NCI-H345 (cell line): Measurements from ENCODE around the gene ABHD17C.

Source experiments
- DNase-seq: peaks from one replicate; lab custom pipeline; 2025; lab: John Stamatoyannopoulos, UW

ABHD17C gene

GRCh38 chr15:80689716-80690115, 5.4 kb upstream of the ABHD17C start:
- no peak for DNase-seq

- DNase-seq = no peak
Observed at GRCh38 chr15:80691575-80691974, 3.5 kb upstream of the ABHD17C start.

GRCh38 chr15:80693682-80694610, 1.2 kb upstream of the ABHD17C start:
- no peak for DNase-seq

GRCh38 chr15:80694611-80695098, 455 bp upstream of the ABHD17C start:
- DNase-seq = peak; percentile 66

GRCh38 chr15:80695911-80696661, 976 bp downstream of the ABHD17C start:
- no peak for DNase-seq

GRCh38 chr15:80697075-80697685, 2.1 kb downstream of the ABHD17C start:
- DNase-seq = no peak

- DNase-seq = no peak
Observed at GRCh38 chr15:80698676-80699075, 3.6 kb downstream of the ABHD17C start.

- DNase-seq = no peak
Observed at GRCh38 chr15:80699981-80700380, 4.9 kb downstream of the ABHD17C start.

- no peak for DNase-seq
Observed at GRCh38 chr15:80701676-80702311, 6.7 kb downstream of the ABHD17C start.

GRCh38 chr15:80703081-80703480, 8.0 kb downstream of the ABHD17C start:
- DNase-seq = no peak

GRCh38 chr15:80703965-80704364, 8.9 kb downstream of the ABHD17C start:
- no peak for DNase-seq

- no peak for DNase-seq
Observed at GRCh38 chr15:80706161-80706560, 11.1 kb downstream of the ABHD17C start.

- DNase-seq = peak; percentile 26
Observed at GRCh38 chr15:80709542-80709941, 14.4 kb downstream of the ABHD17C start.

GRCh38 chr15:80710635-80711554, 15.8 kb downstream of the ABHD17C start:
- no peak for DNase-seq

- DNase-seq = no peak
Observed at GRCh38 chr15:80711886-80712285, 16.8 kb downstream of the ABHD17C start.

- DNase-seq = no peak
Observed at GRCh38 chr15:80712956-80713355, 17.8 kb downstream of the ABHD17C start.

GRCh38 chr15:80721476-80721875, 26.4 kb downstream of the ABHD17C start:
- no peak for DNase-seq

- DNase-seq = no peak
Observed at GRCh38 chr15:80722811-80723210, 27.7 kb downstream of the ABHD17C start.

- DNase-seq = no peak
Observed at GRCh38 chr15:80727196-80727595, 32.1 kb downstream of the ABHD17C start.

- DNase-seq = no peak
Observed at GRCh38 chr15:80727596-80727995, 32.5 kb downstream of the ABHD17C start.

GRCh38 chr15:80730387-80730786, 35.3 kb downstream of the ABHD17C start:
- no peak for DNase-seq
